H1 (cell line): ENCODE results near the gene GCK. TPM values are rescaled to one million over a fixed set of nuclear protein-coding genes. Genes with fewer than 3 reads are reported as not detected.

Source experiments
- CEBPB ChIP-seq: IDR thresholded peaks from 2 replicates; pipeline ENCODE4 v1.6.1; 2012; ENCODE audit warnings: low read depth, low read length
- CHD1 ChIP-seq: IDR thresholded peaks from 2 replicates; pipeline ENCODE4 v1.6.1; 2012; ENCODE audit warnings: low read depth, low read length, improper control_type of control experiment
- CHD7 ChIP-seq: fragments of 300-600 bp; sonication (generic); IDR thresholded peaks from 2 replicates; pipeline ENCODE4 v1.7.1; 2012; ENCODE audit warnings: low read length, moderate library complexity, mild to moderate bottlenecking, inconsistent platforms; ENCODE audit not compliant: insufficient replicate concordance
- SP2 ChIP-seq: IDR thresholded peaks from 2 replicates; pipeline ENCODE4 v1.6.1; 2012; ENCODE audit warnings: mild to moderate bottlenecking, low read length, inconsistent platforms
- TEAD4 ChIP-seq: IDR thresholded peaks from 2 replicates; pipeline ENCODE4 v1.6.1; 2012; ENCODE audit warnings: low read depth, low read length, inconsistent platforms, mixed read lengths
- polyA plus RNA-seq, 7 experiments: library from polyadenylated mRNA; depleted of rRNA in 3 of 7; stranded (reverse) in 5 of 7; unstranded in 2 of 7; fragments of >200 nt in 5 of 7; fragments of 200-250 nt in 2 of 7; gene quantifications; 1 replicate in 5 of 7; 2 replicates in 1 of 7; 4 replicates in 1 of 7; pipeline versions ENCODE4 v1.2.1 to v1.2.3, GENCODE V29; 2011 to 2013; ENCODE audit warnings: missing spikeins in 2 of 7, mixed read lengths in 2 of 7
- total RNA-seq: library from RNA; stranded (reverse); fragmentation: NEBNext Ultra II Directional; extraction: Animal tissue kit (Norgen Biotek cat#: 25700); gene quantifications from 2 replicates; pipeline ENCODE4 v1.2.1, GENCODE V29; 2021
- TF ChIP-seq, protein P1 (sequence below): IDR thresholded peaks from 2 replicates; pipeline ENCODE4 v1.6.1; 2011; ENCODE audit warnings: low read length, improper control_type of control experiment

Gene GCK
- total and polyA plus RNA-seq, 2 of the 8 experiments (the other 6 are each of a cell fraction or from before 2014, with no cell fraction given), result 2.4 to 4.9 TPM

- TF ChIP-seq CHD7 (no peak), CEBPB (no peak), TEAD4 (no peak), CHD1 (no peak), SP2 (no peak)
- TF ChIP-seq, protein P1, sequence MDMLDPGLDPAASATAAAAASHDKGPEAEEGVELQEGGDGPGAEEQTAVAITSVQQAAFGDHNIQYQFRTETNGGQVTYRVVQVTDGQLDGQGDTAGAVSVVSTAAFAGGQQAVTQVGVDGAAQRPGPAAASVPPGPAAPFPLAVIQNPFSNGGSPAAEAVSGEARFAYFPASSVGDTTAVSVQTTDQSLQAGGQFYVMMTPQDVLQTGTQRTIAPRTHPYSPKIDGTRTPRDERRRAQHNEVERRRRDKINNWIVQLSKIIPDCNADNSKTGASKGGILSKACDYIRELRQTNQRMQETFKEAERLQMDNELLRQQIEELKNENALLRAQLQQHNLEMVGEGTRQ, result no peak
Measured at GRCh38 chr7:44229546-44230105, 40.4 kb upstream of the GCK start (continued).
